SK-MEL-5 (cell line): ENCODE measurements around the gene CDH22. TPM values are rescaled to one million over a fixed set of nuclear protein-coding genes. Genes with fewer than 3 reads are reported as not detected.
A peak's percentile ranks its signal among the peaks of the same experiment; 100 is the strongest.

Experiments used
- DNase-seq: peaks from one replicate; pipeline ENCODE4 v3.0.0-alpha.2; 2016; ENCODE audit warnings: low read depth, low spot score
- in situ Hi-C: cut with HindIII; loops from 2 replicates; pipeline ENCODE4 v1.10.0; 2016; ENCODE audit warnings: low sequenced_read_pairs, high pct_unique_total_duplicates, low pct_unique_long_range_greater_than_20kb
- total RNA-seq: library from RNA; depleted of rRNA; stranded (reverse); fragments of >200 nt; shearing (Covaris generic); gene quantifications from 2 replicates; pipeline ENCODE4 v1.2.3, GENCODE V29; 2014

The CDH22 gene
- total RNA-seq, 1 experiment from 2014 or later: not detected

- in situ Hi-C loops: no loop called here
Observed at GRCh38 chr20:46178891-46179290, 129.4 kb downstream of the CDH22 start.

GRCh38 chr20:46177768-46178167 is 130.5 kb downstream of the CDH22 start:
- DNase-seq: no peak
- in situ Hi-C loops: no loop called here

More at GRCh38 chr20:46178891-46179290, 129.4 kb downstream of the CDH22 start:
- no peak for DNase-seq

GRCh38 chr20:46176739-46177378 is 131.4 kb downstream of the CDH22 start:
- DNase-seq: no peak
- in situ Hi-C loops: no loop called here

GRCh38 chr20:46175127-46175494 is 133.2 kb downstream of the CDH22 start:
- DNase-seq: no peak
- in situ Hi-C loops: no loop called here

GRCh38 chr20:46174469-46175126 is 133.7 kb downstream of the CDH22 start:
- in situ Hi-C loops: no loop called here

GRCh38 chr20:46173652-46174468 is 134.4 kb downstream of the CDH22 start:
- DNase-seq: no peak
- in situ Hi-C loops: no loop called here

More at GRCh38 chr20:46174469-46175126, 133.7 kb downstream of the CDH22 start:
- peak; percentile 74 for DNase-seq

- no peak for DNase-seq
- in situ Hi-C loops: no loop called here
Observed at GRCh38 chr20:46172961-46173536, 135.2 kb downstream of the CDH22 start.

GRCh38 chr20:46172455-46172854 is 135.8 kb downstream of the CDH22 start:
- no peak for DNase-seq
- in situ Hi-C loops: no loop called here

- no peak for DNase-seq
- in situ Hi-C loops: no loop called here
Observed at GRCh38 chr20:46171909-46172308, 136.4 kb downstream of the CDH22 start.

- in situ Hi-C loops: no loop called here
- no peak for DNase-seq
Observed at GRCh38 chr20:46171476-46171875, 136.8 kb downstream of the CDH22 start.

GRCh38 chr20:46169245-46170171 is 138.8 kb downstream of the CDH22 start:
- in situ Hi-C loops: no loop called here
- no peak for DNase-seq

GRCh38 chr20:46168438-46168837 is 139.9 kb downstream of the CDH22 start:
- DNase-seq: no peak

GRCh38 chr20:46167080-46167479 is 141.2 kb downstream of the CDH22 start:
- in situ Hi-C loops: no loop called here

More at GRCh38 chr20:46168438-46168837, 139.9 kb downstream of the CDH22 start:
- in situ Hi-C loops: no loop called here

GRCh38 chr20:46164254-46164653 is 144.0 kb downstream of the CDH22 start:
- in situ Hi-C loops: no loop called here
- DNase-seq: no peak

More at GRCh38 chr20:46167080-46167479, 141.2 kb downstream of the CDH22 start:
- no peak for DNase-seq

GRCh38 chr20:46161921-46162320 is 146.4 kb downstream of the CDH22 start:
- in situ Hi-C loops: no loop called here
- no peak for DNase-seq

- no peak for DNase-seq
- in situ Hi-C loops: no loop called here
Observed at GRCh38 chr20:46160661-46161060, 147.6 kb downstream of the CDH22 start.
